ENCODE measurements around the gene BTBD1. TPM values are rescaled to one million over a fixed set of nuclear protein-coding genes. Genes with fewer than 3 reads are reported as not detected.

Gene BTBD1
- total RNA-seq, 4 donors from 2014 or later, result 79.8 to 105 (median 99.4) TPM

- Histone ChIP-seq H3K4me1 (no peaks in the 10 kb centered on the region), H3K36me3 (no peaks in the 10 kb centered on the region), H3K27me3 (no peaks in the 10 kb centered on the region), H3K4me3 (no peak overlapping the region), H3K27ac (no peak overlapping the region), H3K9me3 (no peaks in the 10 kb centered on the region)
- DNase-seq (ENCODE audit: low spot score in 2 of 2), result no peak
- 67 to 81% methylated on average over 2 of the region's 2 CpGs for WGBS, 2 donors
- TF ChIP-seq EP300 (IDR thresholded peaks at IDR 0.05) (no peak), POLR2A (IDR thresholded peaks at IDR 0.05) (no peak)
- TF ChIP-seq, protein P1, sequence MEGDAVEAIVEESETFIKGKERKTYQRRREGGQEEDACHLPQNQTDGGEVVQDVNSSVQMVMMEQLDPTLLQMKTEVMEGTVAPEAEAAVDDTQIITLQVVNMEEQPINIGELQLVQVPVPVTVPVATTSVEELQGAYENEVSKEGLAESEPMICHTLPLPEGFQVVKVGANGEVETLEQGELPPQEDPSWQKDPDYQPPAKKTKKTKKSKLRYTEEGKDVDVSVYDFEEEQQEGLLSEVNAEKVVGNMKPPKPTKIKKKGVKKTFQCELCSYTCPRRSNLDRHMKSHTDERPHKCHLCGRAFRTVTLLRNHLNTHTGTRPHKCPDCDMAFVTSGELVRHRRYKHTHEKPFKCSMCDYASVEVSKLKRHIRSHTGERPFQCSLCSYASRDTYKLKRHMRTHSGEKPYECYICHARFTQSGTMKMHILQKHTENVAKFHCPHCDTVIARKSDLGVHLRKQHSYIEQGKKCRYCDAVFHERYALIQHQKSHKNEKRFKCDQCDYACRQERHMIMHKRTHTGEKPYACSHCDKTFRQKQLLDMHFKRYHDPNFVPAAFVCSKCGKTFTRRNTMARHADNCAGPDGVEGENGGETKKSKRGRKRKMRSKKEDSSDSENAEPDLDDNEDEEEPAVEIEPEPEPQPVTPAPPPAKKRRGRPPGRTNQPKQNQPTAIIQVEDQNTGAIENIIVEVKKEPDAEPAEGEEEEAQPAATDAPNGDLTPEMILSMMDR (IDR thresholded peaks at IDR 0.05), result no peak
Measured at GRCh38 chr15:82971218-82971984, 95.7 kb downstream of the BTBD1 start.

DNA sequence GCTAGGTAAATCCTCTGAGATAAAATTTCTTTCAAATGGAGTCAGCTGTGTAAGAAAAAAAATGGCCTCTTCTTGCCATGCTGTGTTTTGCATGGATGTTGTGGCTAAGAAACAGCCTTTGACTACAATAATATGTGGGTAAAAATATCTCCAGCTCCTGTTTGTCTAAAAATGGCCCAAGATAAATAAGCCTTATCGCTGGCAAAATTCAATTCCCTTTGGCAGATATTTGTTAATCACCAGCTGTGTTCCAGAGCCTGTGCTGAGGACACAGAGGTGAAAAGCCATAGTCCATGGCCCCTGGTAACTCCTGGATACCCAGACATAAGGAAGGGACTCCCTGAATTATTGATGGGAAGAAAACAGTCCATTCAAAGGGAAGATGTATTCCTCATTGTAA lies 96.4 kb downstream of the BTBD1 start:
- Histone ChIP-seq H3K27me3 (no peaks in the 10 kb centered on the region), H3K4me1 (no peaks in the 10 kb centered on the region), H3K4me3 (no peak overlapping the region), H3K9me3 (no peaks in the 10 kb centered on the region), H3K36me3 (no peaks in the 10 kb centered on the region), H3K27ac (no peak overlapping the region)
- DNase-seq (ENCODE audit: low spot score in 2 of 2), result no peak
- WGBS, 2 donors, result 69 to 80% methylated on average over 1 of the region's 1 CpG
- TF ChIP-seq POLR2A (IDR thresholded peaks at IDR 0.05) (no peak), EP300 (IDR thresholded peaks at IDR 0.05) (no peak)
- TF ChIP-seq, protein P1 (IDR thresholded peaks at IDR 0.05), result no peak

GRCh38 chr15:82970078-82970686 lies 96.9 kb downstream of the BTBD1 start:
- no peak for DNase-seq (ENCODE audit: low spot score in 2 of 2)
- Histone ChIP-seq H3K4me1 (no peaks in the 10 kb centered on the region), H3K36me3 (no peaks in the 10 kb centered on the region), H3K27ac (no peak overlapping the region), H3K4me3 (no peak overlapping the region), H3K27me3 (no peaks in the 10 kb centered on the region), H3K9me3 (no peaks in the 10 kb centered on the region)
- 74 to 80% methylated on average over 3 of the region's 3 CpGs for WGBS, 2 donors
- no peak for TF ChIP-seq POLR2A (IDR thresholded peaks at IDR 0.05)
- TF ChIP-seq EP300 (IDR thresholded peaks at IDR 0.05), result no peak
- TF ChIP-seq, protein P1 (IDR thresholded peaks at IDR 0.05), result no peak

DNA sequence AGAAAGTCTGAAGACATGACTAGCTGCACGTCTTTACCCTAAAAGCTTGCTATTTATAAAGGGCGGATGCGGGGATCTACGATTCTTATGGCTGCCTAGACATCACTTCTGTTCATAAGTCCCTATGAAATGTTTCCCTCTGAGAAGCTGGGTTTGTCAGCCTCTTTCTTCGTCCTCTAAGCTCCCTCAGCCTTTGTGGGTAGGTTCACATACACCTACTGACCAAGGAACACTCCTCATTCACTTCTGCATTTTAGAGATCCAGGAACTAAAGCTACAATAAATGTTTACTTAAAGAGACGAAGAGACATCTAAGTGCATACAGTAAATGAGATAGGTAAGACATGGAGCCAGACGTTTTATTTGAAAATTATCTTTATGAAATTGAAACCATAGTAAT lies 97.7 kb downstream of the BTBD1 start:
- Histone ChIP-seq H3K27me3 (no peaks in the 10 kb centered on the region), H3K4me1 (no peaks in the 10 kb centered on the region), H3K9me3 (no peaks in the 10 kb centered on the region), H3K27ac (no peak overlapping the region), H3K36me3 (no peaks in the 10 kb centered on the region), H3K4me3 (no peak overlapping the region)
- TF ChIP-seq, protein P1 (IDR thresholded peaks at IDR 0.05), result no peak
- no peak for TF ChIP-seq POLR2A (IDR thresholded peaks at IDR 0.05)
- TF ChIP-seq EP300 (IDR thresholded peaks at IDR 0.05), result no peak
- DNase-seq (ENCODE audit: low spot score in 2 of 2), result no peak
- WGBS, 2 donors, result 79 to 83% methylated on average over 7 of the region's 7 CpGs

- H3K4me1 ChIP-seq, result no peaks in the 10 kb centered on the region
- TF ChIP-seq, protein P1 (IDR thresholded peaks at IDR 0.05), result no peak
- TF ChIP-seq POLR2A (IDR thresholded peaks at IDR 0.05) (no peak), EP300 (IDR thresholded peaks at IDR 0.05) (no peak)
- H3K36me3 ChIP-seq, result no peaks in the 10 kb centered on the region
- H3K27me3 ChIP-seq, result no peaks in the 10 kb centered on the region
- H3K4me3 ChIP-seq, result no peak overlapping the region
- DNase-seq (ENCODE audit: low spot score in 2 of 2), result no peak
- H3K27ac ChIP-seq, result no peak overlapping the region
- whole genome bisulfite sequencing, 2 donors, result 83 to 86% methylated on average over 4 of the region's 4 CpGs
- H3K9me3 ChIP-seq, result no peaks in the 10 kb centered on the region
Measured at GRCh38 chr15:82968066-82968465, 99.0 kb downstream of the BTBD1 start.
